GM23338 (cell line): Measurements from ENCODE around the gene AHNAK2. TPM values are rescaled to one million over a fixed set of nuclear protein-coding genes. Genes with fewer than 3 reads are reported as not detected.

Experiments used
- ATAC-seq: fragments of 200-7000 bp; cut with Tn5 transposase; 3 replicates; pipeline ENCODE4 v1.9.1; 2020
- DNase-seq: peaks from one replicate; pipeline ENCODE4 v3.0.0-alpha.2; 2015; ENCODE audit warnings: low spot score
- H2AFZ ChIP-seq: fragments of 200-600 bp; sonication (generic); 2 replicates; pipeline ENCODE4 v1.8.0; 2016; ENCODE audit warnings: antibody characterized with exemption, mild to moderate bottlenecking, moderate library complexity
- H3F3A ChIP-seq: fragments of 200-600 bp; sonication (generic); replicated peaks from 2 replicates; pipeline ENCODE4 v1.8.0; 2017; ENCODE audit warnings: antibody characterized with exemption, mixed run types, low read depth
- H3K27ac ChIP-seq: fragments of 200-600 bp; sonication (generic); 2 replicates; pipeline ENCODE4 v1.6.1; 2016; ENCODE audit warnings: low read depth
- H3K27me3 ChIP-seq: fragments of 200-600 bp; sonication (generic); 2 replicates; pipeline ENCODE4 v1.8.0; 2016; ENCODE audit warnings: mild to moderate bottlenecking, mixed run types, moderate library complexity; ENCODE audit not compliant: insufficient read depth
- H3K36me3 ChIP-seq: fragments of 200-600 bp; sonication (generic); 2 replicates; pipeline ENCODE4 v1.8.0; 2016; ENCODE audit warnings: mild to moderate bottlenecking; ENCODE audit not compliant: insufficient read depth
- H3K4me1 ChIP-seq: fragments of 200-600 bp; sonication (generic); 2 replicates; pipeline ENCODE4 v1.8.0; 2016; ENCODE audit warnings: mild to moderate bottlenecking, moderate library complexity; ENCODE audit not compliant: insufficient read depth
- H3K4me2 ChIP-seq: fragments of 200-600 bp; sonication (generic); 2 replicates; pipeline ENCODE4 v1.7.1; 2017; ENCODE audit warnings: mixed run types
- H3K4me3 ChIP-seq: fragments of 200-600 bp; sonication (generic); 2 replicates; pipeline ENCODE4 v1.6.1; 2016; ENCODE audit warnings: mixed run types
- H3K79me2 ChIP-seq: fragments of 200-600 bp; sonication (generic); replicated peaks from 2 replicates; pipeline ENCODE4 v1.8.0; 2017; ENCODE audit warnings: mild to moderate bottlenecking; ENCODE audit not compliant: insufficient read depth
- H3K9me2 ChIP-seq: fragments of 200-600 bp; sonication (generic); 2 replicates; pipeline ENCODE4 v1.8.0; 2017; ENCODE audit not compliant: insufficient read depth
- H4K20me1 ChIP-seq: fragments of 200-600 bp; sonication (generic); replicated peaks from 2 replicates; pipeline ENCODE4 v1.8.0; 2017; ENCODE audit warnings: mild to moderate bottlenecking; ENCODE audit not compliant: insufficient read depth
- H3K27ac Mint-ChIP-seq: 2 replicates; pipeline ENCODE4 v1.8.0; 2020; ENCODE audit warnings: inconsistent platforms, mild to moderate bottlenecking, moderate library complexity, mixed read lengths
- H3K27me3 Mint-ChIP-seq: 3 replicates; pipeline ENCODE4 v1.8.0; 2022; ENCODE audit warnings: low read depth, mild to moderate bottlenecking, moderate library complexity, mixed read lengths, inconsistent platforms; ENCODE audit not compliant: insufficient read depth, poor library complexity
- H3K36me3 Mint-ChIP-seq: 3 replicates; pipeline ENCODE4 v1.8.0; 2021; ENCODE audit warnings: low read depth, mild to moderate bottlenecking, inconsistent platforms, moderate library complexity, mixed read lengths
- H3K4me1 Mint-ChIP-seq: 3 replicates; pipeline ENCODE4 v1.8.0; 2020; ENCODE audit warnings: mild to moderate bottlenecking, inconsistent platforms, mixed read lengths
- H3K4me3 Mint-ChIP-seq: 3 replicates; pipeline ENCODE4 v1.8.0; 2021; ENCODE audit warnings: moderate library complexity, mild to moderate bottlenecking, inconsistent platforms, mixed read lengths
- H3K9me3 Mint-ChIP-seq: 3 replicates; pipeline ENCODE4 v1.8.0; 2020; ENCODE audit warnings: moderate library complexity, mild to moderate bottlenecking, inconsistent platforms, mixed read lengths
- JUNB ChIP-seq: IDR thresholded peaks from one replicate; pipeline ENCODE4 v1.6.1; 2016; ENCODE audit warnings: antibody characterized with exemption; ENCODE audit not compliant: unreplicated experiment
- ZNF114 ChIP-seq: fragments of 250-450 bp; sonication (Bioruptor Pico); IDR thresholded peaks from 2 replicates; pipeline ENCODE4 v1.5.0; 2020; ENCODE audit warnings: mild to moderate bottlenecking, moderate library complexity
- ZNF331 ChIP-seq: fragments of 250-450 bp; sonication (Bioruptor Pico); IDR thresholded peaks from 2 replicates; pipeline ENCODE4 v1.5.0; 2020; ENCODE audit warnings: low read depth, mild to moderate bottlenecking, moderate library complexity
- polyA plus RNA-seq: library from polyadenylated mRNA; unstranded; fragments of >200 nt; fragmentation: Nextera tagmentation; extraction: Ambion mirVana; gene quantifications from 2 replicates; pipeline ENCODE4 v1.2.1, GENCODE V29; 2016
- total RNA-seq: library from RNA; depleted of rRNA; stranded (reverse); fragments of >200 nt; shearing (Covaris generic); gene quantifications from 2 replicates; pipeline ENCODE4 v1.2.3, GENCODE V29; 2014
- TF ChIP-seq, protein P1 (sequence below), 2 experiments: fragments of 200-600 bp in 1 of 2; sonication (generic) in 1 of 2; conservative IDR thresholded peaks; 2 replicates each; pipeline versions ENCODE4 v1.5.1 to v1.6.1; 2016 to 2017; ENCODE audit warnings: antibody characterized with exemption in 2 of 2, low read depth in 2 of 2, mild to moderate bottlenecking in 2 of 2, moderate library complexity in 1 of 2
- TF ChIP-seq, protein P2 (sequence below): fragments of 250-450 bp; sonication (Bioruptor Pico); IDR thresholded peaks from 2 replicates; pipeline ENCODE4 v1.5.0; 2020; ENCODE audit warnings: mild to moderate bottlenecking, moderate library complexity

Gene AHNAK2
- total and polyA plus RNA-seq, 2 experiments from 2014 or later, result 1.1 to 2.6 TPM

DNA sequence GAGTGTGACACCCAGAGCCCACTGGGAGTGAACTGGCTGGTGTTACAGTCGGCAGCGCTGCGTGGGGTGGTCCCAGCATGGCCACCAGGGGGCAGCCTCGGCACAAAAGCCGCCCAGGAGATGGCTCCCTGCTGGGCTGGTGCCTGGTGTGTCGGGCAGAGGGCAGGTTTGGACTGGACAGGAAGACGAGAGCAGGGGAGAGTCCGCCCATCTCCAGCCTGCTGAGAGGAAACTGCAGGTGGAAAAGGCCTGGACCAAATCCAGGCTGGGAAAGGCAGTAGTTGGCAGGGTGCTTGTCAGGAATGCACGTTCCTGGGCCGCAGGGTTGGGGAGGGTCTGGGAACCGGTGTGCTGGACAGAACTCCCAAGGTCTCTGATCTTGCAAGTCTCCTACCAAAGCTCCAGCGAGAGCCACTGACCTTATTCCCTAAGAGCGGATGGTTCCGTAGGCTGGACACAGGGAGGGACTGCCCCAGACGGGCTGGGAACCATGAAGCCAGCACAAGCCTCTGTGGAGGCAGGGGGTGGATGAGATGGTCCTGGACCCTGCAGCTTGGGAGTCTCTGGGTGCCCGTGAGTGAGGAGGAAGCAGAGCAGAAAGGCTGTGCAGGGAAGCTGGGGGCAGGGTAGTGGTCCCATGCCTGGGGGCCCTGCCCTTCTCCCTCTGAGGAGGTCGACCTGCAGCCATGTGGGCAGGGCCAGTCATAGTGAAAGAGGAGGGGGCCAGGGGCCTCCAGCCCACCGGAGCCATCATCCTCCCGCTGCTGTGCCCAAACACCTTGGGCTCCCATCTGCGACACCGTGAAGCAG is 1.8 kb downstream of the AHNAK2 start:
- ATAC-seq (peak; percentile 15), DNase-seq (peak; percentile 83)
- Histone ChIP-seq H3K4me1 (peaks cover 4% of the 10 kb centered on the region; the same call in 1 of the 2 replicates), H3K4me2 (no peak overlapping the region), H2AFZ (no peak overlapping the region), H3K79me2 (no peaks in the 10 kb centered on the region), H3K27ac (no peak overlapping the region), H3K36me3 (no peaks in the 10 kb centered on the region), H3F3A (no peaks in the 10 kb centered on the region), H3K27me3 (peaks cover 34% of the 10 kb centered on the region), H3K9me2 (no peaks in the 10 kb centered on the region), H4K20me1 (no peaks in the 10 kb centered on the region), H3K4me3 (no peak overlapping the region)
- peaks cover 37% of the 10 kb centered on the region for H3K27me3 Mint-ChIP-seq
- H3K4me3 Mint-ChIP-seq, result peak overlapping the region; percentile 23; the same call in 1 of the 3 replicates
- no peak overlapping the region for H3K27ac Mint-ChIP-seq
- H3K4me1 Mint-ChIP-seq, result peaks cover 9% of the 10 kb centered on the region; the same call in 2 of the 3 replicates
- H3K36me3 Mint-ChIP-seq, result no peaks in the 10 kb centered on the region
- H3K9me3 Mint-ChIP-seq, result no peaks in the 10 kb centered on the region
- TF ChIP-seq, protein P1, sequence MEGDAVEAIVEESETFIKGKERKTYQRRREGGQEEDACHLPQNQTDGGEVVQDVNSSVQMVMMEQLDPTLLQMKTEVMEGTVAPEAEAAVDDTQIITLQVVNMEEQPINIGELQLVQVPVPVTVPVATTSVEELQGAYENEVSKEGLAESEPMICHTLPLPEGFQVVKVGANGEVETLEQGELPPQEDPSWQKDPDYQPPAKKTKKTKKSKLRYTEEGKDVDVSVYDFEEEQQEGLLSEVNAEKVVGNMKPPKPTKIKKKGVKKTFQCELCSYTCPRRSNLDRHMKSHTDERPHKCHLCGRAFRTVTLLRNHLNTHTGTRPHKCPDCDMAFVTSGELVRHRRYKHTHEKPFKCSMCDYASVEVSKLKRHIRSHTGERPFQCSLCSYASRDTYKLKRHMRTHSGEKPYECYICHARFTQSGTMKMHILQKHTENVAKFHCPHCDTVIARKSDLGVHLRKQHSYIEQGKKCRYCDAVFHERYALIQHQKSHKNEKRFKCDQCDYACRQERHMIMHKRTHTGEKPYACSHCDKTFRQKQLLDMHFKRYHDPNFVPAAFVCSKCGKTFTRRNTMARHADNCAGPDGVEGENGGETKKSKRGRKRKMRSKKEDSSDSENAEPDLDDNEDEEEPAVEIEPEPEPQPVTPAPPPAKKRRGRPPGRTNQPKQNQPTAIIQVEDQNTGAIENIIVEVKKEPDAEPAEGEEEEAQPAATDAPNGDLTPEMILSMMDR (conservative IDR thresholded peaks at IDR 0.05; ENCODE audit: low read depth in 2 of 2), result peak; percentile 66 to 92
- no peak for TF ChIP-seq ZNF114

DNA sequence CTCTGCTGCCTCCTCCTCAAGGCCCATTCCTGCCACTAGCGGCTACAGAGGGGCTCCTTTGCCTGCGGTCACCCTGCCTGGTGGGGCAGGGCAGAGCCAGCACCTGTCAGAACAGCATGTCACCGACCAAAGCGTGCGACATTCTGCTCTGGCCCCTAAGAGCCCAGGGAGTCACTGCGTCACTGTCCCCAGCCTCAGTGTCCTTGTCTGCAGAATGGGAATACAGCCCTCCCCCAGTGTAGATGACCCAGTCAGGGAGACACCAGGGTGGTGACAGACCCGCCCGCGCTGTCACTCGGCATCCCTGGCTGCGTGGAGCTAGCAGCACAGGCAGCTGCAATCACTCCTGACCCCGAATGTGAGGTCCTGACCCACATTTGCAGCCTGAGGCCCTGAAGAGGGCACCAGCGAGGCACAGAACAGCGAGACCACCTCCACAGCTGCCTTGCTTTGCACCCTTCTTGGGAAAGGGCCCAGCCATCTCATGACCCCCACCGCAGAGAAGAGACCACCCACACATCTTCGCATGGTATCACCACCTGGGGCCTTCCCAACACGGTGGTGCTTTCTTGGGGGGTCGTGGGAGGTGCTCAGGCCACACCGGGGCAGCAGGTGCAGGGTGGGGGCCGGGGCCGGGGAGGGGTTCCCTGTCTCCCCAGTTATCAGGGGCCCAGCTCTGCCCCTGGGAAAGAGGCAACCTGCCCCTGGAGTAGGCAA is 2.5 kb downstream of the AHNAK2 start:
- H3F3A ChIP-seq, result no peaks in the 10 kb centered on the region
- H3K27ac ChIP-seq, result no peak overlapping the region
- DNase-seq (peak; percentile 57), ATAC-seq (peak; percentile 8)
- H3K27me3 ChIP-seq, result peaks cover 34% of the 10 kb centered on the region
- H3K79me2 ChIP-seq, result no peaks in the 10 kb centered on the region
- Mint-ChIP-seq H3K36me3 (no peaks in the 10 kb centered on the region), H3K4me3 (no peak overlapping the region), H3K27ac (no peak overlapping the region), H3K9me3 (no peaks in the 10 kb centered on the region), H3K27me3 (peaks cover 39% of the 10 kb centered on the region), H3K4me1 (peaks cover 9% of the 10 kb centered on the region; the same call in 2 of the 3 replicates)
- H3K4me1 ChIP-seq, result peaks cover 4% of the 10 kb centered on the region; the same call in 1 of the 2 replicates
- no peak overlapping the region for H3K4me3 ChIP-seq
- H2AFZ ChIP-seq, result no peak overlapping the region
- TF ChIP-seq, protein P2, sequence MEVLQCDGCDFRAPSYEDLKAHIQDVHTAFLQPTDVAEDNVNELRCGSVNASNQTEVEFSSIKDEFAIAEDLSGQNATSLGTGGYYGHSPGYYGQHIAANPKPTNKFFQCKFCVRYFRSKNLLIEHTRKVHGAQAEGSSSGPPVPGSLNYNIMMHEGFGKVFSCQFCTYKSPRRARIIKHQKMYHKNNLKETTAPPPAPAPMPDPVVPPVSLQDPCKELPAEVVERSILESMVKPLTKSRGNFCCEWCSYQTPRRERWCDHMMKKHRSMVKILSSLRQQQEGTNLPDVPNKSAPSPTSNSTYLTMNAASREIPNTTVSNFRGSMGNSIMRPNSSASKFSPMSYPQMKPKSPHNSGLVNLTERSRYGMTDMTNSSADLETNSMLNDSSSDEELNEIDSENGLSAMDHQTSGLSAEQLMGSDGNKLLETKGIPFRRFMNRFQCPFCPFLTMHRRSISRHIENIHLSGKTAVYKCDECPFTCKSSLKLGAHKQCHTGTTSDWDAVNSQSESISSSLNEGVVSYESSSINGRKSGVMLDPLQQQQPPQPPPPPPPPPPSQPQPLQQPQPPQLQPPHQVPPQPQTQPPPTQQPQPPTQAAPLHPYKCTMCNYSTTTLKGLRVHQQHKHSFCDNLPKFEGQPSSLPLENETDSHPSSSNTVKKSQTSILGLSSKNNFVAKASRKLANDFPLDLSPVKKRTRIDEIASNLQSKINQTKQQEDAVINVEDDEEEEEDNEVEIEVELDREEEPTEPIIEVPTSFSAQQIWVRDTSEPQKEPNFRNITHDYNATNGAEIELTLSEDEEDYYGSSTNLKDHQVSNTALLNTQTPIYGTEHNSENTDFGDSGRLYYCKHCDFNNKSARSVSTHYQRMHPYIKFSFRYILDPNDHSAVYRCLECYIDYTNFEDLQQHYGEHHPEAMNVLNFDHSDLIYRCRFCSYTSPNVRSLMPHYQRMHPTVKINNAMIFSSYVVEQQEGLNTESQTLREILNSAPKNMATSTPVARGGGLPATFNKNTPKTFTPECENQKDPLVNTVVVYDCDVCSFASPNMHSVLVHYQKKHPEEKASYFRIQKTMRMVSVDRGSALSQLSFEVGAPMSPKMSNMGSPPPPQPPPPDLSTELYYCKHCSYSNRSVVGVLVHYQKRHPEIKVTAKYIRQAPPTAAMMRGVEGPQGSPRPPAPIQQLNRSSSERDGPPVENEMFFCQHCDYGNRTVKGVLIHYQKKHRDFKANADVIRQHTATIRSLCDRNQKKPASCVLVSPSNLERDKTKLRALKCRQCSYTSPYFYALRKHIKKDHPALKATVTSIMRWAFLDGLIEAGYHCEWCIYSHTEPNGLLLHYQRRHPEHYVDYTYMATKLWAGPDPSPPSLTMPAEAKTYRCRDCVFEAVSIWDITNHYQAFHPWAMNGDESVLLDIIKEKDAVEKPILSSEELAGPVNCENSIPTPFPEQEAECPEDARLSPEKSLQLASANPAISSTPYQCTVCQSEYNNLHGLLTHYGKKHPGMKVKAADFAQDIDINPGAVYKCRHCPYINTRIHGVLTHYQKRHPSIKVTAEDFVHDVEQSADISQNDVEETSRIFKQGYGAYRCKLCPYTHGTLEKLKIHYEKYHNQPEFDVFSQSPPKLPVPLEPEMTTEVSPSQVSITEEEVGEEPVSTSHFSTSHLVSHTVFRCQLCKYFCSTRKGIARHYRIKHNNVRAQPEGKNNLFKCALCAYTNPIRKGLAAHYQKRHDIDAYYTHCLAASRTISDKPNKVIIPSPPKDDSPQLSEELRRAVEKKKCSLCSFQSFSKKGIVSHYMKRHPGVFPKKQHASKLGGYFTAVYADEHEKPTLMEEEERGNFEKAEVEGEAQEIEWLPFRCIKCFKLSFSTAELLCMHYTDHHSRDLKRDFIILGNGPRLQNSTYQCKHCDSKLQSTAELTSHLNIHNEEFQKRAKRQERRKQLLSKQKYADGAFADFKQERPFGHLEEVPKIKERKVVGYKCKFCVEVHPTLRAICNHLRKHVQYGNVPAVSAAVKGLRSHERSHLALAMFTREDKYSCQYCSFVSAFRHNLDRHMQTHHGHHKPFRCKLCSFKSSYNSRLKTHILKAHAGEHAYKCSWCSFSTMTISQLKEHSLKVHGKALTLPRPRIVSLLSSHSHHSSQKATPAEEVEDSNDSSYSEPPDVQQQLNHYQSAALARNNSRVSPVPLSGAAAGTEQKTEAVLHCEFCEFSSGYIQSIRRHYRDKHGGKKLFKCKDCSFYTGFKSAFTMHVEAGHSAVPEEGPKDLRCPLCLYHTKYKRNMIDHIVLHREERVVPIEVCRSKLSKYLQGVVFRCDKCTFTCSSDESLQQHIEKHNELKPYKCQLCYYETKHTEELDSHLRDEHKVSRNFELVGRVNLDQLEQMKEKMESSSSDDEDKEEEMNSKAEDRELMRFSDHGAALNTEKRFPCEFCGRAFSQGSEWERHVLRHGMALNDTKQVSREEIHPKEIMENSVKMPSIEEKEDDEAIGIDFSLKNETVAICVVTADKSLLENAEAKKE (CRISPR knock-in tag), result no peak
- TF ChIP-seq, protein P1 (conservative IDR thresholded peaks at IDR 0.05; ENCODE audit: low read depth in 2 of 2), result peak in 1 of 2 experiments; percentile 73; a peak in 2 of 4 replicates
- TF ChIP-seq ZNF331 (CRISPR knock-in tag) (no peak), JUNB (no peak)
- H3K9me2 ChIP-seq, result no peaks in the 10 kb centered on the region
- H4K20me1 ChIP-seq, result no peaks in the 10 kb centered on the region
- H3K36me3 ChIP-seq, result no peaks in the 10 kb centered on the region
- no peak overlapping the region for H3K4me2 ChIP-seq
